Measurements from ENCODE around the gene RMND5B. TPM values are rescaled to one million over a fixed set of nuclear protein-coding genes. Genes with fewer than 3 reads are reported as not detected.
"Not testable (repeated sequence)": the region's sequence is repeated elsewhere in the genome, so short reads cannot be mapped to it uniquely, and the experiment has no call there.

RMND5B gene
- total RNA-seq, 1 donor from 2014 or later: 39.5 TPM

- H3K4me3 Mint-ChIP-seq (ENCODE audit: unreplicated experiment): no peak overlapping the region
- H3K36me3 Mint-ChIP-seq (ENCODE audit: unreplicated experiment): peaks cover 2% of the 10 kb centered on the region
These were observed 62.0 kb downstream of the RMND5B start for GRCh38 chr5:178192787-178193186.

GRCh38 chr5:178193251-178193809 lies 62.5 kb downstream of the RMND5B start:
- H3K27me3 Mint-ChIP-seq (ENCODE audit: unreplicated experiment): peaks cover 17% of the 10 kb centered on the region
- H3K4me3 Mint-ChIP-seq (ENCODE audit: unreplicated experiment): no peak overlapping the region
- H3K27ac Mint-ChIP-seq (ENCODE audit: unreplicated experiment): no peak overlapping the region
- peaks cover 3% of the 10 kb centered on the region for H3K9me3 Mint-ChIP-seq (ENCODE audit: unreplicated experiment)
- no peak for TF ChIP-seq CTCF (IDR thresholded peaks at IDR 0.05)
- H3K4me1 Mint-ChIP-seq (ENCODE audit: unreplicated experiment): peaks cover 13% of the 10 kb centered on the region
- DNase-seq (ENCODE audit: extremely low spot score, unreplicated experiment): no peak
- peaks cover 2% of the 10 kb centered on the region for H3K36me3 Mint-ChIP-seq (ENCODE audit: unreplicated experiment)

More at GRCh38 chr5:178192787-178193186, 62.0 kb downstream of the RMND5B start:
- Mint-ChIP-seq H3K4me1 (ENCODE audit: unreplicated experiment) (peaks cover 13% of the 10 kb centered on the region), H3K9me3 (ENCODE audit: unreplicated experiment) (peaks cover 3% of the 10 kb centered on the region), H3K27me3 (ENCODE audit: unreplicated experiment) (peaks cover 18% of the 10 kb centered on the region), H3K27ac (ENCODE audit: unreplicated experiment) (no peak overlapping the region)
- no peak for TF ChIP-seq CTCF (IDR thresholded peaks at IDR 0.05)
- DNase-seq (ENCODE audit: extremely low spot score, unreplicated experiment): no peak

GRCh38 chr5:178194026-178194425 lies 63.2 kb downstream of the RMND5B start:
- DNase-seq (ENCODE audit: extremely low spot score, unreplicated experiment): no peak
- Mint-ChIP-seq H3K27ac (ENCODE audit: unreplicated experiment) (no peak overlapping the region), H3K27me3 (ENCODE audit: unreplicated experiment) (peaks cover 11% of the 10 kb centered on the region), H3K9me3 (ENCODE audit: unreplicated experiment) (peaks cover 3% of the 10 kb centered on the region), H3K4me1 (ENCODE audit: unreplicated experiment) (peaks cover 13% of the 10 kb centered on the region), H3K4me3 (ENCODE audit: unreplicated experiment) (no peak overlapping the region), H3K36me3 (ENCODE audit: unreplicated experiment) (peaks cover 2% of the 10 kb centered on the region)
- no peak for TF ChIP-seq CTCF (IDR thresholded peaks at IDR 0.05)

- Mint-ChIP-seq H3K4me3 (ENCODE audit: unreplicated experiment) (no peak overlapping the region), H3K27ac (ENCODE audit: unreplicated experiment) (no peak overlapping the region), H3K27me3 (ENCODE audit: unreplicated experiment) (peaks cover 9% of the 10 kb centered on the region), H3K36me3 (ENCODE audit: unreplicated experiment) (peaks cover 2% of the 10 kb centered on the region), H3K4me1 (ENCODE audit: unreplicated experiment) (peaks cover 26% of the 10 kb centered on the region), H3K9me3 (ENCODE audit: unreplicated experiment) (peaks cover 3% of the 10 kb centered on the region)
- no peak for TF ChIP-seq CTCF (IDR thresholded peaks at IDR 0.05)
- DNase-seq (ENCODE audit: extremely low spot score, unreplicated experiment): no peak
These were observed 65.5 kb downstream of the RMND5B start for GRCh38 chr5:178196281-178196812.

- no peak for DNase-seq (ENCODE audit: extremely low spot score, unreplicated experiment)
- Mint-ChIP-seq H3K36me3 (ENCODE audit: unreplicated experiment) (peaks cover 2% of the 10 kb centered on the region), H3K27ac (ENCODE audit: unreplicated experiment) (no peak overlapping the region), H3K27me3 (ENCODE audit: unreplicated experiment) (peaks cover 9% of the 10 kb centered on the region), H3K4me3 (ENCODE audit: unreplicated experiment) (no peak overlapping the region), H3K4me1 (ENCODE audit: unreplicated experiment) (peaks cover 26% of the 10 kb centered on the region), H3K9me3 (ENCODE audit: unreplicated experiment) (peaks cover 3% of the 10 kb centered on the region)
- peak; percentile 29 for TF ChIP-seq CTCF (IDR thresholded peaks at IDR 0.05)
These were observed 66.2 kb downstream of the RMND5B start for GRCh38 chr5:178196986-178197385.

GRCh38 chr5:178198151-178198550 lies 67.3 kb downstream of the RMND5B start:
- not testable (repeated sequence) for DNase-seq (ENCODE audit: extremely low spot score, unreplicated experiment); H3K9me3 Mint-ChIP-seq (ENCODE audit: unreplicated experiment); H3K36me3 Mint-ChIP-seq (ENCODE audit: unreplicated experiment); H3K27me3 Mint-ChIP-seq (ENCODE audit: unreplicated experiment); H3K27ac Mint-ChIP-seq (ENCODE audit: unreplicated experiment); H3K4me3 Mint-ChIP-seq (ENCODE audit: unreplicated experiment)
- H3K4me1 Mint-ChIP-seq (ENCODE audit: unreplicated experiment): peaks cover 26% of the 10 kb centered on the region
